ENCODE results near the gene GABRG3.

The GABRG3 gene

GRCh38 chr15:27249046-27249759 lies 278.2 kb downstream of the GABRG3 start:
- DNase-seq (ENCODE audit: low read depth) = no peak

- DNase-seq (ENCODE audit: low read depth) = no peak
Measured at GRCh38 chr15:27249760-27250109, 278.8 kb downstream of the GABRG3 start.

GRCh38 chr15:27250223-27250622 lies 279.2 kb downstream of the GABRG3 start:
- no peak for DNase-seq (ENCODE audit: low read depth)

GRCh38 chr15:27254055-27254454 lies 283.1 kb downstream of the GABRG3 start:
- DNase-seq (ENCODE audit: low read depth) = no peak

DNA sequence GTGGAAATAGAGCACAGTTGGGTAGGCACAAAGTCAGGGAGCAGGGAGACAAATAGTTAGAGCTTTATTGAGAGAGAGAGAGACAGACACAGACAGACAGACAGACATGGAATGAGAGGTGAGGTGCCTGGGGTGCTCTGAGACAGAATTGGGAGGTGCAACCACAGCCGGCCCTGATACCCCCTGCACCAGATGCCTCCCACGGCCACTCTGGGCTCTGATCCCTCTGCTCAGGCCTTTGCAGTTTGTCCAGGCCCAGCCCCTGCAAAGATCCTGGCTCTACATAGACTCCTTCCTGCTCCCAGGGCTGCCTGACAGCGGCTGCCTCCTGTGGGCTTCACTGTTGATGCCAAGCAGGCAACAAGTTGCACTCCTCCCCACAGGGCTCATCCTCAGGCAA lies 283.8 kb downstream of the GABRG3 start:
- no peak for DNase-seq (ENCODE audit: low read depth)

DNA sequence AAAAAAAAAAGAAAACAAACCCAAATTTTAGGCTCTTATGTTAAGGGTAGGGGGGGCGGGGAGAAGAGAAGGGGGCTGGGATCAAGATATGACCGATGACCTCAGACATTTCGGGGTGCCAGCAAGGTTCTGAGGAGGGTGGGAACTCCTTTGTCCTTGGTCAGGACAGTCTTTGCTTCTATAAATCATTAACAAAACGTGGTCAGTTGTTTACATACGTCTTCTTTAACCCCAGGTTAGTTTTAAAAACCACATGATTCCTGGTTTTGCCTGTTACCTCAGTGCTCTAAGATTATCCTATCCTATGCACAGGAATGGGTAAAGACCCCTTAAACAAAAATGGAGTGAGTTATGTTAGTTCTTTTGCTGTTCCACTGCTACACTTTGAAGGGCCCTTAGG lies 285.5 kb downstream of the GABRG3 start:
- DNase-seq (ENCODE audit: low read depth) = no peak

DNA sequence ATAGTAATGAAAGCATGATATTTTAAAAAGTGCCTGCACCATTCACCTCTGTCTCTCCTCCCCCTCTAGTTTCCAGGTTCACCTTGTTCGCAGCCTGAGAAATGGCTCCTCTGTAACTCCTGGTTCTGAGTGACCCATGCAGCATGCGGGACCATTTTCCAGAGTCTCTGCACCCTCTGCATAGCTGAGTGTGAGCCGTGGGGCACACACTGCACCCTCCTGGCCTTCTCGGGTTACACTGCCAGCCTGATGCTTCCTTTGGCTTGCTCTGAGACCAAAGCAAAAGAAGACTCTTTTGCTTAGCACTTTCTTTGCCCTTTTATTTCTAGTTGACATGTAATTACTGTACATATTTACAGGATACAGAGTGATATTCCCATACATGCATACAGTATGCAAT lies 287.3 kb downstream of the GABRG3 start:
- DNase-seq (ENCODE audit: low read depth) = no peak

DNA sequence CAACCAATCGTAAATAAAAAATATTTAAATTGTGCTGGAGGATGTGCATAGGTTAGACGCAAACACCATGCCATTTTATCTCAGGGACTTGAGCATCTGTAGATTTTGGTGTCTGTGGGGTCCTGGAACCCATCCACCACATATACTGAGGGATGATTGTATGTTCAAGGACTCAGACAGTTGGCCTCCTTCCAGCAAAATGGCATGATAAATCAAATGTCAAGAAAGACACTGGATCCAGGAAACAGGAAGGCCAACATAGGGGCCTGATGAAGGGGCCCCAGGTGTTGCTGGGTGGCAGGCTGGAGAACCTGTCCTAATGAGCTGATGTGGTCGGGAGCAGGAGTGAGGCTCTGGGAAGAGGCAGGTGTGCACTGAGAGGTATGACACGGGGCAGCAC lies 289.5 kb downstream of the GABRG3 start:
- no peak for DNase-seq (ENCODE audit: low read depth)

- no peak for DNase-seq (ENCODE audit: low read depth)
Measured at GRCh38 chr15:27268923-27269322, 297.9 kb downstream of the GABRG3 start.

- DNase-seq (ENCODE audit: low read depth) = no peak
Measured at GRCh38 chr15:27271258-27271657, 300.3 kb downstream of the GABRG3 start.

GRCh38 chr15:27272427-27272826 lies 301.4 kb downstream of the GABRG3 start:
- no peak for DNase-seq (ENCODE audit: low read depth)

DNA sequence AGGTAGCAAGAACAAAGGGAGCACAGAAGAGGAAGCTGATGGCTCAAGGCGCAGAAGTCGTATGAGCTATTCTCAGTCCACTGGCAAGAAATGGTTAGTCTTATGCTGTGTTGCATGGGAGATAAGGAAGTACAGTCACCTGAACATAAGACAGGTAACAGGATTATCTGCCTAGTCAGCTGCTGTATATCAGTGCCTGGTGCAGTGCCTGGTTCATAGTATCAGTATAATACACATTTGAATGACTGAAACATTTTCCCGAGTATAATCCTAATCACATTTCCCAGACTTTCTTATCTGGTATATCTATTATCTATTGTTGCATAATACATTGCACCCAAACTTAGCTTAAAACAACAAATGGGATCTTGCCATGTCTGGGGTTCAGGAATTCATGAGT lies 302.5 kb downstream of the GABRG3 start:
- DNase-seq (ENCODE audit: low read depth) = no peak

DNA sequence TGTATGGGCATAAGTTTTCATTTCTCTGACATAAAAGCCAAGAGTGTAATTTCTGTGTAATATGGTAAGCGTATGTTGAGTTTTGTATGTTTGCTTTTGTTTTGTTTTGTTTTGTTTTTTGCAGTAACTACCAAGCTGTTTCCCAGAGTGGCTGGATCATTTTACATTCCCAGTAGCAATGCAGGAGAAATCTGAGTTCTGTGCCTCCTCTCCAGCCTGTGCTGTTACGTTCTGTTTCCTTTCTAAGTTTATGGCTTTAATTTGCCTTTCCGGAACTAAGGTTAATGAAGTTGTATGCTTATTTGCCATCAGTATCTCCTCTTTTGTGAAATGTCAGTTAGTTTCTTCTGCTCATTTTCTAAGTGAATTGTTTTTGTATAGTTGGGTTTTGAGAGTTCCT lies 307.8 kb downstream of the GABRG3 start:
- DNase-seq (ENCODE audit: low read depth) = no peak

DNA sequence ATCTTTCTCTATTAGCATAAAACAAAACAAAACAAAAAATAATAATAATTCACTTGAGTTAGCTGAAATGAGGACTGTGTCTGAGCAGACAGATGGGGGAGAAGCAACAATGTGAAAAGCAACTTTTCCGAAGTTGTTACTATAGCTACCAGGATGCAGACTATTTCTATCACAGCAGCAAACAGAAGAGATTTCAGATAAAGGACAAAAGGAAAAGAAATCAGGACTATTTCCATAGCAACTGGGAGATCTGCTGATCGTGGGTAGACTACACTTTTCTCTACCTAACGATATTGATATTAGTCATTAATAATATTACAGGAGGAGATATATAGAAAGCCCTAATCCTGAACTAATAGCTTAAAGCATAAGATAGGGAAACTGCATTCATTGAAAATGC lies 321.7 kb downstream of the GABRG3 start:
- no peak for DNase-seq (ENCODE audit: low read depth)

- DNase-seq (ENCODE audit: low read depth) = no peak
Measured at GRCh38 chr15:27293607-27294006, 322.6 kb downstream of the GABRG3 start.

GRCh38 chr15:27317736-27318135 lies 346.8 kb downstream of the GABRG3 start:
- no peak for DNase-seq (ENCODE audit: low read depth)

DNA sequence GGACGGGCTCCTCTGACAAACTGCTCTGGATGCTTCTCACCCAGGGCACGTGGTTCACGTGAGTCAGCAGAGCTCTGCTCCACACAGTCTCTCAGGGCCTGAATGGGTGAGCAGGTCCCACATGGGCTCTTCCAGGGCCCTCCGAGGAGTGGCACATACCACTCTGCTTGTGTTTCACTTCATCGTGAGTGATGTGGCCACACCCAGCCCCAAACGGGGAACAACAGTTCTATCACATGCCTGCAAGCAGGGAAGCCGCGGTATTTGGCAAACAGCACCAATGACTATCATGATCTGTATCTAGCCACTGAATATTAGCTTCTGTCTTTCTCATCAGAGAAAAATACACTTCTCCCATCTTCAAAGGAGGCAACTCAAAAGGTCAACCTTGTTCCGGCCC lies 352.8 kb downstream of the GABRG3 start:
- DNase-seq (ENCODE audit: low read depth) = no peak

GRCh38 chr15:27324886-27325615 lies 354.1 kb downstream of the GABRG3 start:
- DNase-seq (ENCODE audit: low read depth) = no peak

- no peak for DNase-seq (ENCODE audit: low read depth)
Measured at GRCh38 chr15:27327467-27328025, 356.6 kb downstream of the GABRG3 start.

DNA sequence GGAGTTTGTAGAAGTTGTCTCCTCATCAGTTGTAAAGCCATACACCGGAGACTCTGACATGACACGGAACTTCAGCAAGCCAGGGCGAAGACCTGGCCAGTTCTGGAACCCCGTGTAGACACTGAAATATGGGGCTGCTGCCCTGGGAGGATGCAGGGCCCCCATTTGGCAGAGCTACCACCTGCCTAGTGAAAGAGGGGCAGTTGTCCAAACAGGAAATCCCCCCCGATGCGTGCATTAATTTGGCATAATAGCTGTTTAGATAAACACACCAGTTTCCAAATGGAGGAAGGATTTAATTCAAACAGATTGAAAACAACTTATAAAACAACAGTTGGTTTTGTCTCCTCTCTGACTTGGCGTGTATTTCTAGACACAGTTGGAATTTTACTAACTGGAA lies 357.2 kb downstream of the GABRG3 start:
- no peak for DNase-seq (ENCODE audit: low read depth)

- no peak for DNase-seq (ENCODE audit: low read depth)
Measured at GRCh38 chr15:27328608-27329007, 357.6 kb downstream of the GABRG3 start.

DNA sequence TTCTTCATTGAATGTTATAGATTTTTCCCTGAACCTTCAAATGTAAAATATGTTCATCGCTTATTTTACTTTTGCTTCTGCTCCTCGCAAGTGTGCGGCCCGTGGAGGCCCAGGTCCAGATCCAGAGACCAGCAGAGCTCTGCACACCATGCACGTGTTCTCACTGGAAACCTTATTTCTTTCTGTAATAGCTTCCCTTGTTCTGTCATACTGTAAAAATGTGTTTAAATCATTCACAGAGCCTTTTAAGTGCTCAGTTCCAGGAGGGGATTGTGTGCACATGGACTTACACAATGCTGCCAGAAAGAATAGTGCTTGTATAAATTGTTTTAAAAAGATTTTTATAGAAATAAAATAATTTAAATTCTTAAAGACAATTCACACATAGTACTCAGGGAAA lies 359.3 kb downstream of the GABRG3 start:
- no peak for DNase-seq (ENCODE audit: low read depth)

DNA sequence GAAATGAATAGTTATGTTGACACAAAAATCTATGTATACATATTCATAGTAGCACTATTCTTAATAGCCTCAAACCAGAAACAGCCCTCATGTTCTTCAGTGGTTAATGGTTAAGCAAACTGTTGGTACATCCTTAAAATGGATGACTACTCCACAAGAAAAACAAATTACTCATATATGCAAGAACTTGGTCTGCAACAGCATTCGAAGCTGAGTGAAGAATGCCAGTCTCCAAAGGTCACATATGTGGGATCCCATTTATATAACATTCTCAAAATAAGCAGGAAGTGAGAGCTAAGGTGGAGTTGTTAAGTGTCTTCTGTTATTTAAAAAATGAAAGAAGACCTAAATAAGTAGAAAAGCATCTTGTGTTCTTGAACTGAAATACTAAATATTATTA lies 365.7 kb downstream of the GABRG3 start:
- DNase-seq (ENCODE audit: low read depth) = no peak

GRCh38 chr15:27339138-27339537 lies 368.2 kb downstream of the GABRG3 start:
- DNase-seq (ENCODE audit: low read depth) = no peak
